Prostate gland (tissue), 2 donors: ENCODE data around the gene MYH16.

Experiments used
- CTCF ChIP-seq, 4 experiments: fragments of 200-600 bp in 2 of 4; fragments of 450-650 bp in 2 of 4; sonication (generic) in 2 of 4; IDR thresholded peaks; 1 replicate in 3 of 4; 2 replicates in 1 of 4; pipeline ENCODE4 v1.5.1; 2016 to 2019; ENCODE audit warnings: antibody characterized with exemption in 4 of 4, mild to moderate bottlenecking in 2 of 4, moderate library complexity in 2 of 4
- POLR2A ChIP-seq: fragments of 450-650 bp; IDR thresholded peaks from one replicate; pipeline ENCODE4 v1.6.1; 2016; ENCODE audit warnings: antibody characterized with exemption, mild to moderate bottlenecking
- POLR2AphosphoS5 ChIP-seq: sonication (generic); formaldehyde crosslinking; IDR thresholded peaks from one replicate; pipeline ENCODE4 v1.6.1; 2017; ENCODE audit warnings: antibody characterized with exemption

- TF ChIP-seq CTCF (IDR thresholded peaks at IDR 0.05) (no peak), POLR2AphosphoS5 (no peak), POLR2A (no peak)
Observed at GRCh38 chr7:99352247-99352646, 79.6 kb downstream of the MYH16 start.
